GM13976 (cell line): ENCODE results near the gene CCDC102A.

ENCODE experiments used
- DNase-seq: peaks from one replicate; pipeline ENCODE4 v3.0.0; 2012; ENCODE audit warnings: low spot score
- in situ Hi-C: fragments of 300-500 bp; cut with MboI; formaldehyde crosslinking; loops from one replicate; pipeline ENCODE4 v1.12.0; 2022; ENCODE audit warnings: low sequenced_read_pairs, mixed read lengths, inconsistent platforms; ENCODE audit not compliant: unreplicated experiment
- TF ChIP-seq, protein P1 (sequence below): IDR thresholded peaks from 2 replicates; pipeline ENCODE4 v1.5.1; 2012; ENCODE audit warnings: borderline replicate concordance, mild to moderate bottlenecking; ENCODE audit not compliant: insufficient read depth; ENCODE audit errors: extremely low read depth, missing control alignments, control extremely low read depth

Gene CCDC102A

DNA sequence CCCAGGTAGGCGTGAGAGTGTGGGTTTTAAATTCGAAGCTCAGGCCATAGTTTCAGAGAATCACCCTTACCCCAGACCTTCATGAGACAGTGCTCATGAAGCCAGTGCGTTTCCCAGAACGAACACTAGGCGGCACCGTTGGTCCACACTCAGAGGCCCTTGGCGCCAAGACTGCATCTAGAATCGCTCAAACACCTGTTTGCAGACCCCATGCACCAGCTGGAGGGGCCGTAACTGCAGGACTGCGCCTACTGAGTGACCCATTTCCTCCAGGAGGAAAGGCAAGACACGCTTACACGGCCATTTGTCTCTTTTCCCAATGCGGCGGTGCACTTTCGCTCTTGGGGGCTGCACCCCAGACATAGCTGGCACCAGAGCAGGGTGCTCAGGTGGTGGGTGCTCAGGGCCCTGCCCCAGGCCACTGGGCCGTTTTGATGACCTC, 40.1 kb upstream of the CCDC102A start:
- in situ Hi-C loops = no loop called here
- TF ChIP-seq, protein P1, sequence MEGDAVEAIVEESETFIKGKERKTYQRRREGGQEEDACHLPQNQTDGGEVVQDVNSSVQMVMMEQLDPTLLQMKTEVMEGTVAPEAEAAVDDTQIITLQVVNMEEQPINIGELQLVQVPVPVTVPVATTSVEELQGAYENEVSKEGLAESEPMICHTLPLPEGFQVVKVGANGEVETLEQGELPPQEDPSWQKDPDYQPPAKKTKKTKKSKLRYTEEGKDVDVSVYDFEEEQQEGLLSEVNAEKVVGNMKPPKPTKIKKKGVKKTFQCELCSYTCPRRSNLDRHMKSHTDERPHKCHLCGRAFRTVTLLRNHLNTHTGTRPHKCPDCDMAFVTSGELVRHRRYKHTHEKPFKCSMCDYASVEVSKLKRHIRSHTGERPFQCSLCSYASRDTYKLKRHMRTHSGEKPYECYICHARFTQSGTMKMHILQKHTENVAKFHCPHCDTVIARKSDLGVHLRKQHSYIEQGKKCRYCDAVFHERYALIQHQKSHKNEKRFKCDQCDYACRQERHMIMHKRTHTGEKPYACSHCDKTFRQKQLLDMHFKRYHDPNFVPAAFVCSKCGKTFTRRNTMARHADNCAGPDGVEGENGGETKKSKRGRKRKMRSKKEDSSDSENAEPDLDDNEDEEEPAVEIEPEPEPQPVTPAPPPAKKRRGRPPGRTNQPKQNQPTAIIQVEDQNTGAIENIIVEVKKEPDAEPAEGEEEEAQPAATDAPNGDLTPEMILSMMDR = peak; percentile 96
- DNase-seq = peak; percentile 85

DNA sequence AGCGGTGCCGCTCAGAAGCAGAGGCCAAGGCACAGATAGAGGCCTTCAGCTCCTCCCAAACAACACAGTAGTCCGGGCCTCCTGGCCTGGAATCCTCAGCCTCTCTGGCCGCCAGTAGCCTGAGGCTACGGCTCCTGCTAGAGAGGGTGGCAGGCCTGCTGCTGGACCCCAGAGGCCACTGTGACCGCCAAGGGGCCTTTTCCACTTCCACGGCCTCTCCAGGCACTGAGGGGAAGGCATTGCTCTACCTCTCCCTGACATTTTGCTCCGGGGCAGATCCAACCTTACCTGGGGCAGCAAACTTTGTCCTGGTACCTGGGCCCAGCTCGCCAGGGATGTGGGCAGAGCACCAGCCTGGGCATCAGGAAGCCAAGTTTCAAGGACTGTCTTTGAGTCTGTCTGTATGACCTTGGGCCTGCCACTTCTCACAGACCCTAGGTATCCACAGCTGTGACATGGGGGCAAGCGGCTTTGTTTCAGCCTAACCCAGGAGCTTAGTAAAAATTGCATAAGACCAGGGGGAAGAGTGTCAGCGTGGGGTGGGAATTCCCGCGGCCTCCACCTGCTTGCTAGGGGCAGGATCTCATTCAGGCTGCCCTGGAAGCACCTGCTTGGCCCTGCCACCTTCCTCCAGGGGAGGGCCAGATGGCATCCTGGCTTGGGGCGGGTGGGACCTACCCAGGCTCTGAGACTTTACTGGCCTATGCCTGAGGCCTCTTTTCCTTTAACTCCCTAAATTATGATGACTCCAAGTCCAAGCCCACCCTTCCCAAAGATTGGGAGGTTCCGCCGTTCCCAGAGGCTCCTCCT, 39.3 kb upstream of the CCDC102A start:
- TF ChIP-seq, protein P1 = no peak
- in situ Hi-C loops = no loop called here
- DNase-seq = no peak

DNA sequence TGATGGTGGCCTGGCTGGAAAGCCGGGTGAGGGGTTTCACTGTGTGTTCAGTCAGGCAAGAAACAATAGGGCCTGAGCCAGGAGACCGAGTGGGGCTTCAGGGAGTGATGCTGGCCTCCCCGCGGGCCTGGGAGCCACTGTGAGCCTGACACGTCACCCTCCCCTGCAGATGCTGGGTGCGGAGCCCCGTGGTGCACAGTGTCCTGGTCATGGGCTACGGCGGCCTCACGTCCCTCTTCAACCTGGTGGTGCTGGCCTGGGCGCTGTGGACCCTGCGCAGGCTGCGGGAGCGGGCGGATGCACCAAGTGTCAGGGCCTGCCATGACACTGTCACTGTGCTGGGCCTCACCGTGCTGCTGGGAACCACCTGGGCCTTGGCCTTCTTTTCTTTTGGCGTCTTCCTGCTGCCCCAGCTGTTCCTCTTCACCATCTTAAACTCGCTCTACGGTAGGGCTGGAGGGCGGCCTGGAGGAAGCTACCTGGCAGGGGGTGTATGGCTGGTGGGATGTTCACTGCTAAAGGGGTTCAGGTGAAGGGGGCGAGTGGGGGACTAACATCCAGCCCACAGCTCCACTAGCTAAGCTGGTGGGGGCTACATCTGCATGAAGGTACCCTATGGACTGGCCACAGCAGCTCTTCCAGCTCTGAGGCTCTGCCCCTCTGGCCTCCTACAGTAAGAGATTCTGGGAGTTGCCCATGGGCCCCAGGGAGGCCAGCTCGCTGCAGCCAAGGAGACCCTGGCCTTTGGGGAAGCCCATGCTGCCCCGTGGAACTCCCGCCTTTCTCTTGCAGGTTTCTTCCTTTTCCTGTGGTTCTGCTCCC, 38.5 kb upstream of the CCDC102A start:
- in situ Hi-C loops = no loop called here

DNA sequence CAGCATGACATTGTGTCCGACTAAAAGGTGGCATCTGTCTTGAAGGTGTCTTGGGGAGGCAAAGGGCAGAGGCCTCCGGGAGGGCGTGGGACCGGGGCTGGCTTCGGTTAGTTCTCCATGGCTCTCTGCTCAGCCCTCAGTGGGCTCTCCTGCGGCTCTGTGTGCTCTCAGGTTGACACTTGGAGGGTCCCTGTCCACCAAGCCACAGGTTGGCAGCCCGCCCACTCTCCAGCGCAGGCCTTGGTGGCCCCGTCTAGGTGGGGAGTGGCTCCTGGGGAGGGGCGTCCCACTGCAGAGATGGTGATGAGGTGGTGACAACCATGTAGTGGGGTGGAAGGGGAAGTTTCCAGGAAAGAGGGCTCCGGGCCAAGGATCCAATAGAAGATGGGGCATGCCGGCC, 37.7 kb upstream of the CCDC102A start:
- TF ChIP-seq, protein P1 = no peak
- no peak for DNase-seq
- in situ Hi-C loops = no loop called here

More for the DNA sequence above, 38.5 kb upstream of the CCDC102A start:
- TF ChIP-seq, protein P1 = no peak
- DNase-seq = no peak

DNA sequence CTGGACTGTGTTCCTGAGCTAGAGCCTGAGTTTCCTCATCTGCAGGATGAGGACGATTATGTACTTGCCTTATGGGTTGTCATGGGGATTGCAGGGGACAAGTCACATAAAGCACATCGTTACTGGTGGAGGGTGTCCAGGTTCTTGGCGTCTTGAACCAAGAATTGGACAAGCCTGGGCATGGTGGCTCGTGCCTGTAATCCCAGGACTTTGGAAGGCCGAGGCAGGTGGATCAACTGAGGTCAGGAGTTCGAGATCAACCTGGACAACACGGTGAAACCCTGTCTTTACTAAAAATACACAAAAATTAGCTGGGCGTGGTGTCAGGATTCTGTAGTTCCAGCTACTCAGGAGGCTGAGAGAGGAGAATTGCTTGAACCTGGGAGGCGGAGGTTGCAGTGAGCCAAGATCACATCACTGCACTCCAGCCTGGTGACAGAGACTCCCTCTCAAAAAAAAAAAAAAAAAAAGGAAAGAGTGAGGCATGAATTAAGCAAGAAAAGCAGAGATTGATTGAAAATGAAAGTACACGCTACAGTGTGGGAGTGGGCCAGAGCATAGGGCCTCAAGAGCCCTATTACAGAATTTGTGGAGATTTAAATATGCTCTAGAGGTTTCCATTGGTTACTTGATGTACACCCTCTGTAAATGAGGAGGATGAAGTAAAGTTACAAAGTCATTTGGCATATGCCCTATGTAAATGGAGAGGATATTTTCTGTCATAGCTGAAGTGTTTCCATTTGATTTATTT, 36.8 kb upstream of the CCDC102A start:
- in situ Hi-C loops = no loop called here
- no peak for DNase-seq
- TF ChIP-seq, protein P1 = no peak

DNA sequence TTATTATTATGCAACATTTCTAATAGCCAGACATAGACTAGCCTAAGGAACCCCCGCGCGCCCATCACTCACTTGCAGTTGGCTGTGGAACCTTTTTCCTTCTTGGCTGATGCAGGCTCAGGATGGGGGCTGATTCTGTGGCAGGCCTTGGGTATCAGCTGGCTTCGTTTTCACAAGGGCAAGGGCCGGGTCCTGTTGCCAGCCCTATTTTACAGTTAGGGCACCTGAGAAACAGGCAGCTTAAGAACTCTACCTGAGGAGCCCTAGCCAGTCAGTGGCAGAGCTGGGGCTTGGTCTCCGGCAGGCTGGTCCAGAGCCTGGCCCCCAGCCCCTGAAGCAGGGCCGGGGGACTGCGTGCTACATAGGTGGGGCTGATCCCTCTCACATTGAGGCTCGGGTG, 34.7 kb upstream of the CCDC102A start:
- in situ Hi-C loops = no loop called here
- TF ChIP-seq, protein P1 = no peak
- no peak for DNase-seq
